ENCODE data around the gene EIF2S1. TPM values are rescaled to one million over a fixed set of nuclear protein-coding genes. Genes with fewer than 3 reads are reported as not detected.
"Not testable (repeated sequence)": the region's sequence is repeated elsewhere in the genome, so short reads cannot be mapped to it uniquely, and the experiment has no call there.

Gene EIF2S1
- 100 to 1,000 TPM; 120 to 129 TPM for total RNA-seq

DNA sequence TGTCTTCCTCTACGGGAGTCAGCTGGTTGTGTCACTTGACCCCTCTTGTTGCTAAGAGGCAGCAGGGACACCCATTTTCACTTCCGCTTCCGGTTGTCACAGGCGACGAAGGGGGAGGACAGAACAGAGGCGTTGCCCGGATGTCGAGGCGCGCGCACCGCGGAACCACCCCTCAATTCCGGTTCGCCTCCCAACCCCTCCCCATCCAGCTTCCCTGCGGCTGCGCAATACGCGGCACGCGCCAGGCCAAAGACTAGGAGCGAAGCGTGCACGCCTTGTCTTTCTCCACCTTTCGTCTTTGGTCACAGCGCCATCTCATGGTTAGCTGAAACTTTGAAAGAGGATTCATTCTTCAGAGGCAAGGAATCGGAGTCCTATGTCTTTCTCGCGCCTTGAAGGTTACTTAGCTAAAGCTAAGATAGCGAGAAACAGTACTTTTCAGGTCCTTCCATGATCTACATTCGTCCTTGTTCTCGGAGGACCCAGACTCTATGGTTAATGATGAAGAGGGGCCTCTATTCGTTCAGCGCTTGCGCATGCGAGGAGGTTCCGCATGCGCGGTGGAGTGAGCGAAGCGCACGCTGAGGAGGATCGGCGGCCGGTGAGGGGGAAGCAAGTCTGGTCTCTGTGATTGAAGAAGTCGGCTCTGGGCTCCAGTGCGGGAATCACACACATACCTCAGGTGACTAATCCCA lies at the start of gene EIF2S1, which contains the start of gene ATP6V1D:
Gene EIF2S1, plus strand, starts transcription at position 554 of the 695 bp plus-strand sequence. CDS start 4,440 bp downstream, outside the sequence.
Gene ATP6V1D, minus strand, starts transcription at position 30 of the 695 bp plus-strand sequence. CDS start 106 bp downstream, outside the sequence.
- Mint-ChIP-seq H3K4me3 (peak within 1 kb of the TSS; percentile 99), H3K27me3 (no peaks in the 10 kb centered on the region), H3K4me1 (peaks cover 65% of the 10 kb centered on the region), H3K9me3 (no peaks in the 10 kb centered on the region), H3K27ac (peak within 1 kb of the TSS; percentile 97), H3K36me3 (ENCODE audit: low read depth) (peaks cover 27% of the 10 kb centered on the region)
- peak; percentile 100 for DNase-seq
- ChIA-PET POLR2A (interaction anchor here (0.5 to 2.1 kb wide), 25 partner anchors 10 to 853 kb away, joined by 3 to 11 read pairs (median 4); partner anchors contain the start of genes GPHN, PIGH, RDH11 and ZFYVE26), CTCF (interaction anchor here (0.6 to 1.9 kb wide), 36 partner anchors 9 to 1000 kb away, joined by 3 to 15 read pairs (median 4); partner anchors contain the start of genes ARG2, GPHN, PALS1 and PIGH)

DNA sequence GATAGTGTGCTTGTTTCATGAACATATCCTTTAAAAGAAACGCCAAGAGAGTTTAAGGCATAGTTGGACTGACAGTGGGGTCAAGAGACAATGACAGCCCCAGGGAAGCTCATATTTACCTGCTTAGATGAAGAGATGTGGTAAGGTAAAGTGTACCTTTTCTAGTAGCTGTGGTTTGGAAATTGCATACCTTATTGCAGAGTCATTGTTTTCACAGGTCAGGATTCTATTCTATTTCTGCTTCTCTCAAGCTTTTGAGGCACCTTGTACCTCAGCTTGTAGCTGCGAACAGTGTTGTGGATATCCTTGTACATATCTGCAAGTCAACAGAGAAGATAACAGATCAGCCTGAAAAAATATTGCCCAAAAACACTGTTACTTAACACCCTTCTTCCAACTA lies 48.3 kb upstream of the EIF2S1 start:
- no peaks in the 10 kb centered on the region for H3K9me3 Mint-ChIP-seq
- ChIA-PET POLR2A (no interaction called here), CTCF (no interaction called here)
- no peak for DNase-seq
- H3K27ac Mint-ChIP-seq = no peak overlapping the region
- no peaks in the 10 kb centered on the region for H3K4me1 Mint-ChIP-seq
- no peaks in the 10 kb centered on the region for H3K27me3 Mint-ChIP-seq
- no peak overlapping the region for H3K4me3 Mint-ChIP-seq
- H3K36me3 Mint-ChIP-seq (ENCODE audit: low read depth) = peaks cover 2% of the 10 kb centered on the region

DNA sequence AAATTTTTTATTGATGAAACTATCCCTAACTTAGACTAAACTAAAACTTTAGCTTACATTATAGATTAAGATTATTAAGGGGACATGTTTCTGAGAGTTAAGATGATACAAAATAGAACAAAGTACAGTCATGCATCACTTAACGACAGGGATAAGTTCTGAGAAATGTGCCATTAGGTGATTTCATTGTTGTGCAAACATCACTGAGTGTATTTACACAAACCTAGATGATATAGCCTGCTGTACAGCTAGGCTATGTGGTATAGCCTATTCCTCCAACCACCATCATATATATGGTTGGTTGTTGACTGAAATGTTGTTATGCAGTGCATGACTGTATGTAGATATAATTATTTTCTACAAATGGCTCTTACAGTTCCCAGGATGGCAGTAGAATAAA lies 47.0 kb upstream of the EIF2S1 start:
- Mint-ChIP-seq H3K9me3 (no peaks in the 10 kb centered on the region), H3K27ac (no peak overlapping the region), H3K27me3 (no peaks in the 10 kb centered on the region), H3K4me1 (no peaks in the 10 kb centered on the region), H3K36me3 (ENCODE audit: low read depth) (peaks cover 2% of the 10 kb centered on the region), H3K4me3 (no peak overlapping the region)
- no peak for DNase-seq
- CTCF ChIA-PET = interaction anchor here (2.4 kb wide), 1 partner anchor 27 kb away, joined by 5 read pairs; no protein-coding TSS in a partner anchor
- POLR2A ChIA-PET = no interaction called here

DNA sequence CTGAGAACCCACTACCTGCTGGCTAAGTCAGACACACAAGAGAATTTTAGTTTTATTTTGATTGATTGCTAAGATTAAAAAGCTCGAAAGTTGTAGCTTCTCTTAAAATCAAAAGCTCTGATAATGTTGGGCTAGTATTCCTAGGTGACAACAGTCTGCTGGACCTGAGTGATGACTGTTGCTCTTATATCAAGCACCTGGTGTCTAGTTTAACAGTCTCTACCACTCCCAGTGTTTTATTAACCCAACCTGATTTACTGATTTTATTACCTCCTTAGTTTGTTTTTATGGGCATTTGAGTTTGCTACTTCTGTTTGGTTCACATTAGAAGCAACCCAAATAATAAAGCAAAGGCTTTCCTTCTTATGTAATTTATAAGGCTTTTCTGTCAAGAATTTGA lies 42.3 kb upstream of the EIF2S1 start:
- ChIA-PET POLR2A (no interaction called here), CTCF (interaction anchor here (1.1 kb wide), 1 partner anchor 42 kb away, joined by 3 read pairs; the partner anchor contains the start of gene ATP6V1D)
- H3K36me3 Mint-ChIP-seq (ENCODE audit: low read depth) = peaks cover 6% of the 10 kb centered on the region
- H3K9me3 Mint-ChIP-seq = no peaks in the 10 kb centered on the region
- no peak for DNase-seq
- no peak overlapping the region for H3K4me3 Mint-ChIP-seq
- no peaks in the 10 kb centered on the region for H3K4me1 Mint-ChIP-seq
- no peak overlapping the region for H3K27ac Mint-ChIP-seq
- no peaks in the 10 kb centered on the region for H3K27me3 Mint-ChIP-seq

DNA sequence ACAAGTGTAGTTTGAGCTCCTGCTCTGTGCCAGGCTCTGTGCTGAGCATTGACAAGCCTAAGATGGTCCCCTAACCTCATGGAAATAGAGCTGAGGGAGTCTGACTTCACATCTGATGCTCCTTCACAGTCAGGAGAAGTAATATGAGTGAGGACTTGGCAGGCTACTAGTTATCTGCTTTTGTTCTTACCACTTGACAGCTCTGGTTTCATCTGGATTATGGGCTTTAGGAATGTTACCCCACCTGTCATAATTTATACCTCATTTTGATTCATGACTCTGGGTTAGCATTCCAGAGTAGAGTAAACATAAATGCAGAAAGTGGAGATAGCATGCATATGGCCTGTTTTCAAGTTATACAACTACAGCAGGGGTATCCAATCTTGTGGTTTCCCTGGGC lies 41.0 kb upstream of the EIF2S1 start:
- Mint-ChIP-seq H3K27me3 (no peaks in the 10 kb centered on the region), H3K36me3 (ENCODE audit: low read depth) (peaks cover 6% of the 10 kb centered on the region), H3K4me3 (no peak overlapping the region), H3K4me1 (no peaks in the 10 kb centered on the region), H3K9me3 (no peaks in the 10 kb centered on the region), H3K27ac (no peak overlapping the region)
- ChIA-PET POLR2A (interaction anchor here (0.6 to 1.4 kb wide), 2 partner anchors 14 to 40 kb away, joined by 3 to 4 read pairs; partner anchors contain the start of gene ATP6V1D), CTCF (interaction anchor here (0.6 to 0.9 kb wide), 2 partner anchors 167 to 960 kb away, joined by 3 read pairs; no protein-coding TSS in a partner anchor)
- no peak for DNase-seq

DNA sequence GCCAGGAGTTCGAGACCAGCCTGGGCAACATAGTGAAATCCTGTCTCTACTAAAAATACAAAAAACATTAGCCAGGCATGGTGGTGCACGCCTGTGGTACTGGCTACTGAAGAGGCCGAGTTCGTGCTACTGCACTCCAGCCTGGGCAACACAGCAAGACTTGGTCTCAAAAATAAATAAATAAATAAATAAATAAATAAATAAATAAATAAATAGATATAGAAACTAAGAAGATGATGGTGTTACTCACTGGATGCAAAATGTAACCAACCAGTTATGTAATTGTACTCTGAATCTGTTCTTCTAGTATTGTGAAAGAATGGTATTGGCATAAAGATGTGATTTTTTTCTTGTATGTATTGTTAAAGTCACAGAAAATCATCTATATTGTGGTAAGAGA lies 30.5 kb upstream of the EIF2S1 start:
- H3K9me3 Mint-ChIP-seq, H3K4me1 Mint-ChIP-seq, POLR2A ChIA-PET, CTCF ChIA-PET, H3K4me3 Mint-ChIP-seq, H3K27ac Mint-ChIP-seq, H3K27me3 Mint-ChIP-seq, DNase-seq: not testable (repeated sequence)
- H3K36me3 Mint-ChIP-seq (ENCODE audit: low read depth) = peaks cover 44% of the 10 kb centered on the region

DNA sequence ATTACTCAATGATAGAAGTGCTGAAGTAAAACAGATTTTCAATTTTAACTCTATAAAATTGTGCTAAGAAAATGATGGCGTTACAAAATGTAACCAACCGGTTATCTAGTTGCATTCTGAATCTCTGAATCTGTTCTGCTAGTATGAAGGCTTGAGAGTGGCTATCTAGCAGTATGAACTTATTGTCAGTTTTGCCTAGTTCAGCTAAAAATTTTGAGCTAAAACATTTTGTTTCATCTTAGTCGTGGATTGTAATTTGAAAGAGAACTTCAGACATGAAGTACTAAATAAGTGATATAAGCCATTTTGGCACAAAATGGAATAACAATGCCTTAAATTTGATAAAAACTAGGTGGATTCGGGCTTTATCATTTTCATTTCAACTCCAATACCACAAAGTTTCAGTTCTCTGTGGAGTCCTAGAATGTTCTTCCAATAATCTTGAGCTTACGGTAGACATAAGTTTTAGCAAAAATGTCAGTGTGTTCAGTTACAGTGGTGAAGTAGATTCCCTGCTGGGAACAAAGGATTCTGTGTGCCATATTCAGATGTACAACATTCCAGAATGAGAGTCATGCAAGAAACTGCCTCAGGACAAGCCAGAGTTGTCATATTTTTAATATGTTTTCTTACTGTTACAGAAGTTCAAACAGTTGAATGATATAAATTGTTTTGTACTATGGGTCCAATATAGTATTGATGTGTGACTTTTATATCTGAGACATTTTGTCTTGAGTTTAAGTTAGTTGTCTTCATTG lies 28.6 kb upstream of the EIF2S1 start:
- DNase-seq = no peak
- Mint-ChIP-seq H3K4me3 (no peak overlapping the region), H3K4me1 (no peaks in the 10 kb centered on the region), H3K27ac (no peak overlapping the region), H3K36me3 (ENCODE audit: low read depth) (peaks cover 46% of the 10 kb centered on the region), H3K9me3 (no peaks in the 10 kb centered on the region), H3K27me3 (no peaks in the 10 kb centered on the region)
- CTCF ChIA-PET = interaction anchor here (0.6 to 1.3 kb wide), 2 partner anchors 28 to 1458 kb away, joined by 3 to 4 read pairs; partner anchors contain the start of genes ATP6V1D and EIF2S1
- POLR2A ChIA-PET = no interaction called here

DNA sequence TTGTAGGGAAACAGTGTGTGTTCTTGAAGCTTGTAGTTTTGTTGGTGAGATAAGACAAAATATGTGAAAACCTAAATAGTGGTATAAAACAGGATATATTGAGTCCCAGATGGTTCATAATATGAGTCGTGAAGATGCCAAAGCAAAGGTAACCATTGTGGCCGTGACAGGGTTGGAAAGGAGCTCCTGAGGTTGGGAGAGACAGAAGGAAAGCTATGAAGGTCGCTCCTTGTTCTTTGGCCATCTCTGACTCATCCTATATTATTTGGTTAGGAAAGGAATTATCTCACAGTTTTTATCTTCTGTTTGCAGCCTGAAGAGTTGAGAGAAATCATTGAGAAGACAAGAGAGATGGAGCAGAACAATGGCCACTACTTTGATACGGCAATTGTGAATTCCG lies 27.7 kb upstream of the EIF2S1 start:
- H3K4me3 Mint-ChIP-seq = no peak overlapping the region
- no peaks in the 10 kb centered on the region for H3K27me3 Mint-ChIP-seq
- H3K36me3 Mint-ChIP-seq (ENCODE audit: low read depth) = peaks cover 46% of the 10 kb centered on the region
- POLR2A ChIA-PET = interaction anchor here (0.6 kb wide), 1 partner anchor 13 kb away, joined by 3 read pairs; no protein-coding TSS in a partner anchor
- CTCF ChIA-PET = interaction anchor here (0.6 kb wide), 2 partner anchors 92 to 1458 kb away, joined by 3 to 4 read pairs; no protein-coding TSS in a partner anchor
- H3K27ac Mint-ChIP-seq = no peak overlapping the region
- H3K4me1 Mint-ChIP-seq = no peaks in the 10 kb centered on the region
- H3K9me3 Mint-ChIP-seq = no peaks in the 10 kb centered on the region
- DNase-seq = no peak

DNA sequence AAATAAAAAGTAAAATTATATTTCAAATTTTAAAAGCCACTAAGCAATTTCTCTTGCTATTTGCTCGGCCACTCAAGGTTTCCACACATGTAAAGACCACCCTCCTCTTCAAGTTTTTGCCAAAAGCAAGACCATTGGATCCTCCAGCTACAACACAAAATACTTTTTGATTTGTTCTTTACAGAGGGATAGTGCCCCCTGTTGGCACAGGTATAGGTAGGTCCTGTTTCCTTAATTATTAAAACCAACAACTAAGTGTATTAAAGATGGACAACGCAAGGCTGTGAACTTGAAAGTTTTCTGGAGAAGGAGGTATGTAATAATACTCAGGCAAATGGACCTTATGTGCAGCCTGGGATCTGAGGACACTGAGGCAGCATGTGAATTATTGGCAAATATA lies 24.3 kb upstream of the EIF2S1 start:
- CTCF ChIA-PET = interaction anchor here (1.2 to 1.6 kb wide), 2 partner anchors 24 to 169 kb away, joined by 3 to 4 read pairs; partner anchors contain the start of gene ATP6V1D
- no peaks in the 10 kb centered on the region for H3K9me3 Mint-ChIP-seq
- H3K36me3 Mint-ChIP-seq (ENCODE audit: low read depth) = peaks cover 50% of the 10 kb centered on the region
- H3K4me1 Mint-ChIP-seq = no peaks in the 10 kb centered on the region
- DNase-seq = no peak
- H3K4me3 Mint-ChIP-seq = no peak overlapping the region
- no peaks in the 10 kb centered on the region for H3K27me3 Mint-ChIP-seq
- H3K27ac Mint-ChIP-seq = no peak overlapping the region
- POLR2A ChIA-PET = no interaction called here

DNA sequence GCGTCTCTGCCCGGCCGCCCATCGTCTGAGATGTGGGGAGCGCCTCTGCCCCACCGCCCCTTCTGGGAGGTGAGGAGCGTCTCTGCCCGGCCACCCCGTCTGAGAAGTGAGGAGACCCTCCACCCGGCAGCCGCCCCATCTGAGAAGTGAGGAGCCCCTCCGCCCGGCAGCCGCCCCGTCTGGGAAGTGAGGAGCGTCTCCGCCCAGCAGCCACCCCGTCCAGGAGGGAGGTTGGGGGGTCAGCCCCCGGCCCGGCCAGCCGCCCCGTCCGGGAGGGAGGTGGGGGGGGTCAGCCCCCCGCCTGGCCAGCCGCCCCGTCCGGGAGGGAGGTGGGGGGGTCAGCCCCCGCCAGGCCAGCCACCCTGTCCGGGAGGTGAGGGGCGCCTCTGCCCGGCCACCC lies 18.9 kb upstream of the EIF2S1 start:
- CTCF ChIA-PET, H3K4me3 Mint-ChIP-seq, H3K27ac Mint-ChIP-seq, POLR2A ChIA-PET, H3K9me3 Mint-ChIP-seq, DNase-seq, H3K27me3 Mint-ChIP-seq: not testable (repeated sequence)
- peaks cover 11% of the 10 kb centered on the region for H3K4me1 Mint-ChIP-seq
- peaks cover 46% of the 10 kb centered on the region for H3K36me3 Mint-ChIP-seq (ENCODE audit: low read depth)

DNA sequence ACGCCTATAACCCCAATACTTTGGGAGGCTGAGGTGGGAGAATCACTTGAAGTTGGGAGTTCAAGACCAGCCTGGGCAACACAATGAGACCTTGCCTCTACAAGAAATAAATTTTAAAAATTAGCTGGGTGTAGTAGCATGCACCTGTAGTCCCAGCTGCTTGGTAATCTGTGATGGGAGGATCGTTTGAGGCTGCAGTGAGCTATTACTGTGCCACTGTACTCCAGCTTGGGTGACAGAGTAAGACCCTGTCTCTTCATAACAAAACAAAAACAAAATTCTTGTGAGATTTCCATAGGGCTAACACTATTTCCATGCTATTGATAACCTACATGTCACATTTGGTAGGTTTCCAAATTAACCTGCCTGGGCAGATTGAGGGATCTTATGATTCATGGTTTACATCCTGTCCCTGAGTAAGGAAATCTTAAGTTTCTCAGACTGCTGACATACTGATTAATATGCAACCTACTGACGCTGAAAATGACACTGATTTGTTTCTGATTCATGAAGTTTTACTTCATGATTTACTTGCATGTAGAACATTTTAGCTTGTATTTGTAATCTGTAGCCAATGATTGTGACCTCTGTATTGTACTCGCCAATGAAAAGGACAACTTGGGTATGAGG lies 16.4 kb upstream of the EIF2S1 start:
- H3K27me3 Mint-ChIP-seq = no peaks in the 10 kb centered on the region
- POLR2A ChIA-PET = no interaction called here
- peaks cover 43% of the 10 kb centered on the region for H3K36me3 Mint-ChIP-seq (ENCODE audit: low read depth)
- H3K4me3 Mint-ChIP-seq = no peak overlapping the region
- H3K9me3 Mint-ChIP-seq = no peaks in the 10 kb centered on the region
- H3K4me1 Mint-ChIP-seq = peaks cover 11% of the 10 kb centered on the region
- DNase-seq = no peak
- CTCF ChIA-PET = interaction anchor here (1.7 kb wide), 1 partner anchor 16 kb away, joined by 5 read pairs; the partner anchor contains the start of genes ATP6V1D and EIF2S1
- no peak overlapping the region for H3K27ac Mint-ChIP-seq

DNA sequence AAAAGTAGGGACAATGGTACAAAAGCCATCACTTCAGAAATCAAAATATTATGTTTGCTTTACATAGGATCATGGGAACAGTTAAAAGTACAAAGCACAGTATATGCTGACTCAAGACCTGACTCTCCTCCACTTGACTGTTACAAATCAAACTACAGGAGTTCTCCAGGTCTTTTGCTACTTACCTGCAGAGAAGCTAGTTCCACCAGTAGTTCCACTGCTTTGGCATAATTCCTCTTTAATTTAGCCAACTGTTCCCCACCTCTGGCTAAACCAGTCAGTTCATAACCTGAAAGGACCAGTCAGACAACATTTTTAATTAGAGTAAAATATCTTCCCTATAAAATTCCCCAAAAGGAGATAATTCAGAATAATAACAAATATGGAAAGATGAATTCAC lies 14.5 kb upstream of the EIF2S1 start:
- Mint-ChIP-seq H3K9me3 (no peaks in the 10 kb centered on the region), H3K4me3 (no peak overlapping the region), H3K36me3 (ENCODE audit: low read depth) (peaks cover 44% of the 10 kb centered on the region), H3K4me1 (peaks cover 11% of the 10 kb centered on the region), H3K27ac (no peak overlapping the region), H3K27me3 (no peaks in the 10 kb centered on the region)
- ChIA-PET POLR2A (no interaction called here), CTCF (interaction anchor here (1.3 kb wide), 1 partner anchor 14 kb away, joined by 3 read pairs; the partner anchor contains the start of genes ATP6V1D and EIF2S1)
- DNase-seq = no peak

All from activated CD4-positive, alpha-beta memory T cell treated with anti-CD3 and anti-CD28 coated beads, Interleukin-2, amount 10 ng/mL, durations not matched to agents 7 days and 5 days (primary cell).